ENCODE measurements around the gene PBXIP1.
"Not testable (repeated sequence)": the region's sequence is repeated elsewhere in the genome, so short reads cannot be mapped to it uniquely, and the experiment has no call there.

GRCh38 chr1:154986736-154987135 is 30.8 kb upstream of the PBXIP1 start:
- not testable (repeated sequence) for TF ChIP-seq POLR2A, CTCF, EP300 (IDR thresholded peaks at IDR 0.05)
